ENCODE results near the gene TLN1.

DNA sequence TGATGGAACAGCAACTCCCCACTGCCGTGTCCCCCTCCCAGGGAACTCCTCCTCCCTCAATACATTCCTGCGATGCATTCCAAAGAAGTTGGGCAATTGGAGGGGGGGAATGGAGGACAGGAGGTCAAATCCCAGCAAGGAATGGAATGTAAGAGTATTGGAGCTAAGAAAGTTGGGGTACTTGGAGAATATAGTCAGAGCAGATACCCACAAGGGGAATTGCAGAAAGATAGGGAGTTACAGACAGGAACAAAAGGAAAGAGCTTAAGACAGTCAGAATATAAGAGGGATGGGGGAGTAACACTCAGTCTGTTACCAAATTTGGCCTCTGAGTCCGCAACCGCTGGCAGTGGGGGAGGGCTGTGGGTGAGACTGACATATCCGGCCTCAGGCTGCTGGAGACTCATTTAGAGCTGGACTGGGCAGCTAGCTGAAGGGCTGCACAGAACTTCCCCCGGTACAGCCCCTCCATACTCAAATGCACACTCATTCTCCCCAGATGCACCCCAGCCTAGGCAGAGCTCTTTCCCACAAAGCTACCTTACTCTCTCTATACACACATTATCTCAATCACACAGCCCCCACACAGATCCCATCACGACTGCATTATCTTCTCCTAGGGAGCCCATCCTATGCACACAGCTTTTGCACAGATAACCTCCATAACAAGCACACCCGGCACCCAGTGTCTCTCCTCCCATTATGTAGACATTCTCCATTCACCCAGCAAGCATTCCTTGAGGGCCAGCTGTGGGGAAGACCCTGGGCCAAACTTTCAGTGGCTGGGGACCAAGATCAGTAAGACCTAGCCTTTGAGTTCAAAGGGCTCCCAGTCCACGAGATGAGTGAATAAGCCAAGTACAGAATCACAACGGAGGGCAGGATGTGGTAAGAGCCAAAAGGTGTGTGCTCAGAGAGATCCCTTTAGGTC is 3.7 kb downstream of the TLN1 start:
- TF ChIP-seq POLR2A (IDR thresholded peaks at IDR 0.05) (peak in 2 of 4 donors; percentile 30 to 44), CTCF (IDR thresholded peaks at IDR 0.05) (no peak)
